ENCODE data around the gene PLEKHM1.
"Not testable (repeated sequence)": the region's sequence is repeated elsewhere in the genome, so short reads cannot be mapped to it uniquely, and the experiment has no call there.

DNA sequence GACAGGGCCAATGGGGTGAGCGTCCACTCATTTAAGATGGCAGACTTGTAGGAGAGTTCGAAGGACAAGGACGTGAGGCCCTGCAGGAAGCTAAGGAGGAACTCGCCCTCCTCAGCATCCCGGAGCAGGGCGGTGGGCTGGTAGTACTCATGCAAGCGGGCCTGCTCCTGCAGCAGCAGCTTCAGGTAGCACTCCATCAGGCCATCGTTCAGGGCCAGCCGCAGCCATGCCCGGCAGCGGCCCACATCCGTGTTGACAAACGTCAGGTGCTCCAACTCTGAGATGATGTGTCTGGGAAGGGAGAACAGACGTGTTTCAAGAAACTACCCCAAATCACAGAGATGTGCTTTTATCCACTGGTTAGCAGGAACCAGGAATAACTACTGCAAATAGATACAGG lies 15.1 kb downstream of the PLEKHM1 start:
- TF ChIP-seq POLR2A (IDR thresholded peaks at IDR 0.05; ENCODE audit: low read length); GATA1 (IDR thresholded peaks at IDR 0.05; ENCODE audit: low read depth, low read length): not testable (repeated sequence)
